HUES6 (cell line): ENCODE data around the gene CEBPB.
"Not testable (repeated sequence)": the region's sequence is repeated elsewhere in the genome, so short reads cannot be mapped to it uniquely, and the experiment has no call there.

Experiments used
- H3K27ac ChIP-seq: 2 replicates; pipeline ENCODE4 v1.7.0; 2013; ENCODE audit warnings: low read depth, mild to moderate bottlenecking, low read length, inconsistent platforms
- H3K27me3 ChIP-seq: 2 replicates; pipeline ENCODE4 v1.6.1; 2013; ENCODE audit warnings: low read length; ENCODE audit not compliant: control insufficient read depth, insufficient read depth
- H3K36me3 ChIP-seq: 2 replicates; pipeline ENCODE4 v1.6.1; 2013; ENCODE audit warnings: low read length; ENCODE audit not compliant: control insufficient read depth, insufficient read depth
- H3K4me1 ChIP-seq: 2 replicates; pipeline ENCODE4 v1.6.1; 2013; ENCODE audit warnings: low read length; ENCODE audit not compliant: control insufficient read depth, insufficient read depth
- H3K4me3 ChIP-seq: 2 replicates; pipeline ENCODE4 v1.5.1; 2013; ENCODE audit warnings: low read depth, low read length
- H3K9ac ChIP-seq: one replicate; pipeline ENCODE4 v1.6.1; 2013; ENCODE audit warnings: mild to moderate bottlenecking, low read length
- H3K9me3 ChIP-seq: 2 replicates; pipeline ENCODE4 v1.6.1; 2013; ENCODE audit warnings: low read depth, low read length; ENCODE audit not compliant: control insufficient read depth, insufficient read depth

Gene CEBPB

DNA sequence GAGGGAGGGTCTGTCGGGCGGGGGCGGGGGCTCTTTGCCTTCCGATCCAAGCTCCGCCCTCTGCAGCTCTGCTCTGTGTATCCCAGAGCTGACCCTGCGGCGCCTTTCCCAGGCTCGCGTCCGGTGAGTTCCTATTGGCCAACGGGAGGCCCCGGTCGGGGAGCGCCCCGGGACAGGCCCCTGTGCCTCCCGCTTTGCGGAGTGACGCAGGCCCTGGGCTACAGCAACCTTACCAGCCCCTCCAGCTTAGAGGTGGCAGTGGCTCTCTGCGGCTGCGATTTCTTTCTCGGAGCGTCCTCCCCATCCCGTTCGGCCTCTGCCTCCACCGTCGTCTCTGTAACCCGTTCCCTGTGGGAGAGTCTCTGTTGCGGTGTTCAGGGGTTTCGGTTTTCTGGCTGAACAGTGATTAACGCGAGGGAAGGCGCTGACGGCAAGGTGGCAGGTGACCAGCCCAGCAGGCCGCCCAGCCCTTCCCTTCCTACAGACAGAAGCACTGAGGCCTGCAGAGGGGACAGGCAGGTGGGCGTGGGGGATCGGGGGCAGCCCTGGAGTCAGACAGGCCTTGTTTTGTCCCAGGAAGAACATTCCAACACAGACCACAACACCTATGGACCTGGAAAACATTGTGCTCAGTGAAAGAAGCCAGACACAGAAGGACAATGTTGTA, 18.1 kb upstream of the CEBPB start:
- Histone ChIP-seq H3K27me3 (no peaks in the 10 kb centered on the region), H3K9me3 (no peaks in the 10 kb centered on the region), H3K4me1 (peaks cover 19% of the 10 kb centered on the region), H3K9ac (peak overlapping the region; percentile 73), H3K27ac (peak overlapping the region; percentile 77; the same call in 1 of the 2 replicates), H3K4me3 (peak overlapping the region; percentile 69), H3K36me3 (no peaks in the 10 kb centered on the region)

DNA sequence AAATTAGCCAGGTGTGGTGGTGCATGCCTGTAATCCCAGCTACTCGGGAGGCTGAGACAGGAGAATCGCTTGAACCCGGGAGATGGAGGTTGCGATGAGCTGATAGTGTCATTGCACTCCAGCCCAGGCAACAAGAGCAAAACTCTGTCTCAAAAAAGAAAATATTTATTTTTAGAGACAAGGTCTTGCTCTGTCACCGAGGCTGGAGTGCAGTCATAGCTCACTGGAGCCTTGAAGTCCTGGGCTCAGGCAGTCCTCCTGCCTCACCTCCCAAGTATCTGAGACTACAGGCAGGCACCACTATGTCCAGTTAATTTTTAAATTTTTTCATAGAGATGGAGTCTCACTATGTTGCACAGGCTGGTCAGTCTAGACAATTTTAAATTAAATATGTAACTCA, 16.2 kb upstream of the CEBPB start:
- Histone ChIP-seq H3K27ac (no peak overlapping the region), H3K9me3 (no peaks in the 10 kb centered on the region), H3K9ac (no peak overlapping the region), H3K27me3 (no peaks in the 10 kb centered on the region), H3K4me1 (peaks cover 18% of the 10 kb centered on the region), H3K4me3 (no peak overlapping the region), H3K36me3 (no peaks in the 10 kb centered on the region)

DNA sequence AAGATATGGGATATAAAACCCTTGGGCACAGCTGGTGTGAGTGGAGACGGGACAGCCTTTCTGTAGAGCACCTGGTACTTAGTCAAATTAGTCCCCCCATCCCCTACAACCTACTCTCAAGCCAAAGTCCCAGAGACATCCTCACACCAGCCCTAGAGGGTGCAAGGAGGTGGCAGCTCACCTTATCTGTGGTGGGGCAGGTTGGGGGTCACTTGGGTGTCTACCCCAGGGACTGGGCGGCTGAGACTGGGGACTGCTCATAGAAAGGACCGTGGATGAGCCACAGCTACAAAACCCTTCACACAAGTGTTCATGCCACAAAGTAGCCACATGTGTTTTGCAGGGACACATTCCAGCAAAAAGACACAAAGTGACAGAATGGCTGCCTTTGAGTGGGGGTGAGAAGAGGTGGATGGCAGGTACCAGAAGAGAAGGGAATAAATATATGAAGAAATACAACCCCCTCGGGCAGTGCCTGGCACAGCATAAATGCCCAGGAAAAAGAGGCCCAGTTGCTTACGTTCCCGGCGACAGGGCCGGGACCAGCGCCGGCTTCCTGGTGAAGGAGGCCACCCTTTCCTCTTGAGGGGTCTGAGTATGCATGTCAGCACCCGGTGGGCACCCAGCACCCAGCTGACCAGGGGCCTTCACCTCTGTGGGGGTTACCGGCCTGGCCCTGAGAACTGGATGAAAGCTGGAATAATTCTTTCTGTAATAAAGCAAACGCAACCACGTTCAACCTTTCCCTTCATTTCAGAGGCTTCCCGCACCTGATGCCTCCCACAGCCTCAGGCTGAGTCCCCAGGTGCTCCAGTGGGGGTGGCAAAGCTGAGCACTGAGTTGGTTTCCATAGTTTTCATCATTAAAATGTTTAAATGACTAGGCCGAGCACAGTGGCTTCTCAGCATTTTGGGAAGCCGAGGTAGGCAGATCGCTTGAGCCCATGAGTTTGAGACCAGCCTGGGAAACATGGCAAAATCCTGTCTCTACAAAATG, 14.4 kb upstream of the CEBPB start:
- Histone ChIP-seq H3K4me1 (peaks cover 14% of the 10 kb centered on the region), H3K9me3 (no peaks in the 10 kb centered on the region), H3K4me3 (no peak overlapping the region), H3K27ac (no peak overlapping the region), H3K27me3 (no peaks in the 10 kb centered on the region), H3K9ac (no peak overlapping the region), H3K36me3 (no peaks in the 10 kb centered on the region)

DNA sequence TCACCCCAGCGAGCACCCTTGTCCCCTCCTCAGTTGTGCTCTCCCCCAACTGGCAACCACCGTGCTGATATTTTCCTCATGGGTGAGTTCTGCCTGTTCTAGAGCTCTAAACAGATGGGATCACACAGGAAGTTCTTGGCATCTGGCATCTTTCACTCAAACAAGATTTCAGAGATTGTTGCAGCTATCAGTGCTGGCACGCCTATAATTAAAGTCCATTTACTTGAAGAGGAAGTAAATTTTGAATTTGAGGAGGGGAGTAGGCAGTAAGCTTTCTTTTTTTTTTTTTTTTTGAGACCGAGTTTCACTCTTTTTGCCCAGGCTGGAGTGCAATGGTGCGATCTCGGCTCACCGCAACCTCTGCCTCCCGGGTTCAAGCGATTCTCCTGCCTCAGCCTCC, 12.0 kb upstream of the CEBPB start:
- not testable (repeated sequence) for H3K27ac ChIP-seq, H3K36me3 ChIP-seq, H3K4me3 ChIP-seq, H3K9ac ChIP-seq, H3K4me1 ChIP-seq, H3K27me3 ChIP-seq, H3K9me3 ChIP-seq

DNA sequence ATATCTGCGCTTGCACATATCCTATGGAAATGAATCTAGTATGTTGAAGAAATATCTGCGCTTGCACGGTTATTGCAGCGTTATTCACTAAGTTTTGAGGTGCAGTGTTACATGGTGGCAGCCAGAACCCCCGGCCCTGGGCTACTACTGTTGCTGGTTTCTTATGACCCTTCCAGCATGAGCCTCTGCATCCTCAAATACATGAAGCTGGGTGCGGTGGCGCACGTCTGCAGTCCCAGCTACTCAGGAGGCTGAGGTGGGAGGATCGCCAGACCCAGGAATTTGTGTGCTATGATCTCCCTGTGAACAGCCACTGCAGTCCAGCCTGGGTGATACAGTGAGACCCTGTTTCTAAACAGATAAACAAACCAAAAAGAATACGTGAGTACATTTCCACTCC, 9.3 kb upstream of the CEBPB start:
- Histone ChIP-seq H3K4me3 (no peak overlapping the region), H3K36me3 (no peaks in the 10 kb centered on the region), H3K27me3 (0 out of 2 replicates have a peak, but pooled peaks cover 2% of the 10 kb centered on the region), H3K9me3 (no peaks in the 10 kb centered on the region), H3K4me1 (peaks cover 3% of the 10 kb centered on the region; the same call in 1 of the 2 replicates), H3K27ac (no peak overlapping the region), H3K9ac (no peak overlapping the region)

DNA sequence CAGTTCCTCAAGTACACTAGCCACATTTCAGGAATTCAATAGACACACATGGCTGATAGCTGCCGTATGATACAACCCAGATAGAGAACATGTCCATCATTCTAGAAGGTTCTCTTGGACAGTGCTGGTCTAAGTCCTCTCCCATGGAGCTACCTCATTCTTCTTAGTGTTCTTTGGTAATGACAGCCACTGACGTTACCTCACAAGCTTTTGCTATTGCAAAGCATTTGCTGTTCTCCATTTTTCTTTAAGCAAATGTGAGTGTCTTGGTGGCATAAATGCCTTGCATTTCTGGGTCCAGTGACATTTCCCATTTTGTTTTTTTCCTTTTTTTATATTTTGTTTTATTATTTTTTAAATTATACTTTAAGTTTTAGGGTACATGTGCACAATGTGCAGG, 8.3 kb upstream of the CEBPB start:
- Histone ChIP-seq H3K27ac (no peak overlapping the region), H3K4me1 (peaks cover 9% of the 10 kb centered on the region), H3K9me3 (no peaks in the 10 kb centered on the region), H3K4me3 (no peak overlapping the region), H3K27me3 (0 out of 2 replicates have a peak, but pooled peaks cover 2% of the 10 kb centered on the region), H3K9ac (no peak overlapping the region), H3K36me3 (no peaks in the 10 kb centered on the region)

DNA sequence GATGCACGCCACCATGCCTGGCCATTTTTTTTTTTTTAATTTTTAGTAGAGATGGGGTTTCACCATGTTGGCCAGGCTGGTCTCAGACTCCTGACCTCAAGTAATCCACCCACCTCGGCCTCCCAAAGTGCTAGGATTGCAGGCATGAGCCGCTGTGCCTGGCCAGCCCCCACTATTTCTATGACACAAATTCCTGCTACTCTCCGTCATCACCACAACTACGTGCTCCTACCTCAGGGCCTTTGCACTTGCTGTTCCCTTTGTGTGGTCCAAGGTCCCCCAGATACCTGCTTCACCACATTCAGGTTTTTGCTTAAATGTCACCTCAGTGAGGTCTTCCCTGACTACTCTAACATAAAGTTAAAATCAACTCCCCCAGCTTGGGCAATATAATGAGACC, 5.2 kb upstream of the CEBPB start:
- no peak overlapping the region for H3K27ac ChIP-seq
- H3K9ac ChIP-seq, result no peak overlapping the region
- H3K27me3 ChIP-seq, result 0 out of 2 replicates have a peak, but pooled peaks cover 2% of the 10 kb centered on the region
- H3K4me3 ChIP-seq, result no peak overlapping the region
- no peaks in the 10 kb centered on the region for H3K36me3 ChIP-seq
- peaks cover 21% of the 10 kb centered on the region for H3K4me1 ChIP-seq
- no peaks in the 10 kb centered on the region for H3K9me3 ChIP-seq

DNA sequence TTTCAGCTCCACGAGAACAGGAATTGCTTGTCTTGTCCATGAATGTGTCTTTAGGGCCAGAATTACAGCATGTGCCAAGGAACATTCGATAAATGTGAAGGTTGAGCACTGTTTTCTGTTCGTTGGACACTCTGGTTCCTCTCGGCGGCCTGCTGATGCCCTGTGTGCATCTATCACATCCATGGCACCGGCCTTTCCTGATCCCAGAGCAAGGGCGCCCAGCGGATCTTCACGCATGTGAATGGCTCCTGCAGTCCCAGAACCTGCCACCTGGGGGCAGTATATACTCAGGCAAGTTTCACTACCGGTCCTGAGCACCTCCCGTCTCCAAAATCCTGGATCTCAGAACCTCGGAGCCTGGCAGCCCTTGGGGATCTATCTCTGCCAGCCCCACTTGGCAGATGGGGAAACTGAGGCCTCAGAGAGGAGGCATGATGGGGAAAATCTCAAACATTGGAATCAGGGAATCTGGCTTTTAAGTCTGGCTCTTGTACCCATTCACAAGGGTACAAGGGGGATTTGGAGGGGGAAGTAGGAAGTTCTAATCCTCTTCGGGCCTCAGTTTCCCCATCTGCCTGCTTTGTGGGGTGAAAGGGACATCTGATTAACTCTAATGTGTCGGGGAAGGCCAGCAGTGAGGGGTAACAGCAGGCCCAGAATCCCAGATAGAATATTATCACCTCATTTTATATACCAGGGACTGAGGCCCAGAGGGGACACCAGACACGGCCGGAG, 4.3 kb upstream of the CEBPB start:
- peaks cover 21% of the 10 kb centered on the region for H3K4me1 ChIP-seq

DNA sequence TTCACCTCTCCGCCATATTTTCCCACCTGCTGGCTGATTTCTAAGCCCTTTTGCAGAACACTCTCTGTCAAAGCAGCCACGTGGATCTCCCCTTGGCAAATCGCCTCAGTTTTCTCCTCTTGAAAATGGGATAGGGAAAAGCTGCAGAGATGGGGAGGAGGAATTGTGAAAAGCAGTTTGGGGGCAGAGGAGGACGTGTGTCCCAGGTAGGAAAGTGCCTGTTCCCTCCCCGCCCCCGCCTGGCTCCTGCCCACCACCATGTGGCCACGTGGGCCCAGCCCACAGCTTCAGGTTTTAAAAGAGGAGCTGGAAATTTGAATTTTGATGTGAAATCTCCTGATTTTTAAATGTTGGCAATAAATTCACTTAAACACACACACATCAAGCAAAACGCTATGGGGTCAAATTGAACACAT, 3.6 kb upstream of the CEBPB start:
- Histone ChIP-seq H3K4me1 (peaks cover 21% of the 10 kb centered on the region), H3K36me3 (no peaks in the 10 kb centered on the region), H3K9ac (no peak overlapping the region), H3K27ac (no peak overlapping the region), H3K4me3 (no peak overlapping the region), H3K27me3 (0 out of 2 replicates have a peak, but pooled peaks cover 2% of the 10 kb centered on the region), H3K9me3 (no peaks in the 10 kb centered on the region)

More for the DNA sequence above, 4.3 kb upstream of the CEBPB start:
- no peaks in the 10 kb centered on the region for H3K9me3 ChIP-seq
- no peak overlapping the region for H3K9ac ChIP-seq
- H3K27me3 ChIP-seq, result 0 out of 2 replicates have a peak, but pooled peaks cover 2% of the 10 kb centered on the region
- no peak overlapping the region for H3K4me3 ChIP-seq
- no peak overlapping the region for H3K27ac ChIP-seq
- H3K36me3 ChIP-seq, result no peaks in the 10 kb centered on the region

DNA sequence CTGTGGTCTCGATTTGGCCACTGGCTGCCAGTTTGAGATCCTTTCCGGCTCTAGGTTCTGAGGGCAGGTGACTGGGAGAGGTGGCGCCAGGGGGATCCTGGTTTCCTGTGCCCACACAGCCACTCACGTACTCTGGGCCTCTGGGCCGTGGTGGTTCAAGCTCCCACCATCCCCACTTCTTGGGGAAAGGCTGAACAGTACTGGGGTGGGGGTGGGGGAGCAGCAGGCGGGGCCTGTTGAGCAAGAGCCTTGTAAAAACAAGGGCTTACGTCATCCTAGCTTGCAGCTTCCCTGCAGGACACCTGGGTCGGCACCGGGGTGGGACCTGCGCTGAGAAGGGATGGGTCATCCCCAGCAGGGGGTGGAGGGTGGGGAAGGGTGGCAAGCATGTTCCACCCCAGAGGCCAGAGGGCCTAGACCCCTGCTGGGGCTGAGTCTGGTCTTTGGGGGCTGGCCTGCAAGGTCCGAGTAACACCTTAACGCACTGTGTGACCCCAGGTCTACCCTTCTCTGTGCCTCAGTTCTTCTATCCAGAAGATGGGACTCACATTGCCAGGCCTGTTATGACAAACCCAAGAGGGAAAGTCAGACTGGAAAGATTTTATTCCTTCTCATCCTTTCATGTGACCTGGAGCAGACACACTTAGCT, 3.1 kb upstream of the CEBPB start:
- no peak overlapping the region for H3K27ac ChIP-seq
- no peaks in the 10 kb centered on the region for H3K9me3 ChIP-seq
- peaks cover 21% of the 10 kb centered on the region for H3K4me1 ChIP-seq
- no peak overlapping the region for H3K4me3 ChIP-seq
- no peak overlapping the region for H3K9ac ChIP-seq
- H3K36me3 ChIP-seq, result no peaks in the 10 kb centered on the region
- 0 out of 2 replicates have a peak, but pooled peaks cover 2% of the 10 kb centered on the region for H3K27me3 ChIP-seq
